PC-9 (cell line): ENCODE data around the gene DNAJB1. TPM values are rescaled to one million over a fixed set of nuclear protein-coding genes. Genes with fewer than 3 reads are reported as not detected.

Source experiments
- BruUV-seq: library from RNA; stranded (reverse); fragments of 400-500 nt; replicated peaks from 2 replicates; lab custom pipeline; 2021; lab: Mats Ljungman, UMichigan
- CTCF ChIA-PET: fragments of 300-600 bp; sonication (Branson Sonifier 250); formaldehyde crosslinking; loops from one replicate; lab custom pipeline; 2022; ENCODE audit warnings: antibody characterized with exemption; lab: Charles Lee
- POLR2A ChIA-PET: fragments of 300-600 bp; sonication (Branson Sonifier 250); formaldehyde crosslinking; loops from one replicate; lab custom pipeline; 2022; ENCODE audit warnings: antibody characterized with exemption; ENCODE audit not compliant: unreplicated experiment; lab: Charles Lee
- DNase-seq, 2 experiments: peaks; one replicate each; pipeline versions ENCODE4 v3.0.0 to v3.0.0-alpha.2; 2015 to 2022; ENCODE audit warnings: mixed read lengths in 1 of 2
- H2AFZ ChIP-seq: fragments of 200-600 bp; sonication (generic); 2 replicates; pipeline ENCODE4 v1.8.1; 2017; ENCODE audit warnings: antibody characterized with exemption
- H3F3A ChIP-seq: fragments of 200-600 bp; sonication (generic); 2 replicates; pipeline ENCODE4 v1.8.1; 2017; ENCODE audit warnings: antibody characterized with exemption, mild to moderate bottlenecking, low read depth; ENCODE audit not compliant: insufficient read depth
- H3K27ac ChIP-seq: fragments of 200-600 bp; sonication (generic); 2 replicates; pipeline ENCODE4 v1.6.1; 2016; ENCODE audit warnings: mixed run types
- H3K27me3 ChIP-seq: fragments of 200-600 bp; sonication (generic); 2 replicates; pipeline ENCODE4 v1.6.1; 2016; ENCODE audit warnings: low read depth, mixed run types; ENCODE audit not compliant: insufficient read depth
- H3K36me3 ChIP-seq: fragments of 200-600 bp; sonication (generic); 2 replicates; pipeline ENCODE4 v1.6.1; 2016; ENCODE audit warnings: low read depth, mixed run types
- H3K4me1 ChIP-seq: fragments of 200-600 bp; sonication (generic); replicated peaks from 2 replicates; pipeline ENCODE4 v1.6.1; 2016; ENCODE audit warnings: mixed run types; ENCODE audit not compliant: insufficient read depth
- H3K4me2 ChIP-seq: fragments of 200-600 bp; sonication (generic); 2 replicates; pipeline ENCODE4 v1.6.1; 2017; ENCODE audit warnings: mixed run types
- H3K4me3 ChIP-seq: fragments of 200-600 bp; sonication (generic); 2 replicates; pipeline ENCODE4 v1.6.1; 2016; ENCODE audit warnings: mixed run types
- H3K79me2 ChIP-seq: fragments of 200-600 bp; sonication (generic); 2 replicates; pipeline ENCODE4 v1.6.1; 2017; ENCODE audit warnings: low read depth, mixed run types
- H3K9me2 ChIP-seq: fragments of 200-600 bp; sonication (generic); 2 replicates; pipeline ENCODE4 v1.8.1; 2017; ENCODE audit warnings: mild to moderate bottlenecking; ENCODE audit not compliant: insufficient read depth
- H3K9me3 ChIP-seq: fragments of 200-600 bp; sonication (generic); 2 replicates; pipeline ENCODE4 v1.8.1; 2016; ENCODE audit warnings: low read depth; ENCODE audit not compliant: insufficient read depth
- H4K20me1 ChIP-seq: fragments of 200-600 bp; sonication (generic); 2 replicates; pipeline ENCODE4 v1.8.1; 2017; ENCODE audit not compliant: insufficient read depth
- CTCF ChIP-seq: fragments of 200-600 bp; sonication (generic); conservative IDR thresholded peaks from 2 replicates; pipeline ENCODE4 v1.6.1; 2017; ENCODE audit warnings: mixed run types, antibody characterized with exemption, mild to moderate bottlenecking, moderate library complexity
- EZH2 ChIP-seq: fragments of 200-600 bp; sonication (generic); IDR thresholded peaks from 2 replicates; pipeline ENCODE4 v1.8.0; 2017; ENCODE audit warnings: antibody characterized with exemption, low read depth
- intact Hi-C: fragments of 100-400 bp; cut with micrococcal nuclease; formaldehyde crosslinking; loops from one replicate; pipeline ENCODE4 v1.10.0; 2022; ENCODE audit not compliant: unreplicated experiment
- total RNA-seq: library from RNA; stranded (reverse); gene quantifications from 2 replicates; pipeline ENCODE4 v1.2.3, GENCODE V29; 2021

The DNAJB1 gene
- total RNA-seq, 1 experiment from 2014 or later = 159 TPM

DNA sequence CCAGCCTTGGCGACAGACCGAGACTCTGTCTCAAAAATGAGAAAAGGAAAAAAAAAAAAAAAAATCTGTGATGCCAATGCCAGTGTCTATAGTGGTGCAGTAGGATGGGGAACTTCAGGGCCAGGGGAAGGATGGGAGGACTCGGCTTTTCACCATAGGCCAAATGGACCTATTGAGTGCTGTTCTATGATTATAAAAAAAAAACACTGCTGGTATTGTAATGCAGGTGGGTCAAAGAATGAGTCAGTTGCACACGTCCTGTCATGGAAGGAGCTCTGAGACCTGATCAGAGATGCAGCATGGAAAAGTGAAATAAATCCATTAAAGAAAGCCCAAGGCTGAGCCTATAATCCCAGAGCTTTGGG, 7.0 kb downstream of the DNAJB1 start:
- peaks cover 25% of the 10 kb centered on the region for H3K36me3 ChIP-seq
- no peak for DNase-seq
- H3K27ac ChIP-seq = peak overlapping the region; percentile 99
- peak overlapping the region; percentile 66 for H3K4me2 ChIP-seq
- peak overlapping the region; percentile 30; the same call in 1 of the 2 replicates for H3K4me3 ChIP-seq
- peaks cover 21% of the 10 kb centered on the region for H4K20me1 ChIP-seq
- TF ChIP-seq EZH2 = no peak
- no peak for TF ChIP-seq CTCF
- BruUV-seq = no TSS peak
- H3K79me2 ChIP-seq = peaks cover 42% of the 10 kb centered on the region
- H3K9me2 ChIP-seq = no peaks in the 10 kb centered on the region
- peaks cover 98% of the 10 kb centered on the region for H3F3A ChIP-seq
- ChIA-PET CTCF (interaction anchor here (0.6 kb wide), 1 partner anchor 25 kb away, joined by 4 read pairs; no protein-coding TSS in a partner anchor), POLR2A (interaction anchor here (0.6 kb wide), 1 partner anchor 427 kb away, joined by 6 read pairs; no protein-coding TSS in a partner anchor)
- intact Hi-C loops = loop anchor here (10.0 kb wide), 1 partner anchor 376 kb away; the partner anchor contains the start of gene ASF1B
- H3K4me1 ChIP-seq = peaks cover 77% of the 10 kb centered on the region
- H3K27me3 ChIP-seq = no peaks in the 10 kb centered on the region
- no peaks in the 10 kb centered on the region for H3K9me3 ChIP-seq
- H2AFZ ChIP-seq = no peak overlapping the region

DNA sequence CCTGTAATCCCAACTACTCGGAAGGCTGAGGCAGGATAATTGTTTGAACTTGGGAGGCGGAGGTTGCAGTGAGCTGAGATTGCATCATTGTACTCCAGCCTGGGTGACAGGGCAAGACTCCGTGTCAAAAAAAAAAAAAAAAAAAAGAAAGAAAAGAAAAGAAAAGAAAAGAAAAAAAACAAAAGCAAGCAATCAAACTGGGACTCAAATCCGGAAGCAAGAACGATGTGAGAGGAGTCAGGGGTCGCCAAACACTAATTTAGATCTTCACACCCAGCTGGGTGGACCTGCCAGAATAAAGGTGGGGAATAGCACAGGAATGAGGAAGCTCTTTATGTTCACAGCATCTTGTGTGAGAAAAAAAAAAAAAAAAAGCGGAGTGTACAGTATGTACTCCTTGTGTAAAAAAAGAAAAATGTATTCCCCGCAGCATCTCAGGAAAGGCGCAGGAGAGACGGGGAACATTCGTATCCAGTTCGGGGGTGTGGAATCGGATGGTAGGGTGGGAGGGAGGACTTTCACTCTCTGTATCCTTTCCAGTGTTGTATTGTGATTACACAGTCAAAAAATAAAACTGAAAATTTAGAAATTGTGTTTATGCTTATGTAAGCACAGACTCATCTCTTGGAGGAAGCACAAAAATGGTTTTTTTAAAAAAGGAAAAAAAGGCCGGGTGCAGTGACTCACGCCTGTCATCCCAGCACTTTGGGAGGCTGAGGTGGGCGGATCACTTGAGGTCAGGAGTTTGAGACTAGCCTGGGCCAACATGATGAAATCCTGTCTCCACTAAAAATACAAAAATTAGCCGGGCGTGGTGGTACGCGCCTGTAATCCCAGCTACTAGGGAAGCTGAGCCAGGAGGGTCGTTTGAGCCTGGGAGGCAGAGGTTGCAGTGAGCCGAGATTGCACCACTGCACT, 7.6 kb downstream of the DNAJB1 start:
- peaks cover 36% of the 10 kb centered on the region for H3K79me2 ChIP-seq
- H3K9me3 ChIP-seq = no peaks in the 10 kb centered on the region
- peak; percentile 62 to 91 for DNase-seq
- no peak; the same call in 1 of the 2 replicates for TF ChIP-seq CTCF
- TF ChIP-seq EZH2 = no peak
- peaks cover 14% of the 10 kb centered on the region for H4K20me1 ChIP-seq
- H2AFZ ChIP-seq = no peak overlapping the region
- H3K27me3 ChIP-seq = no peaks in the 10 kb centered on the region
- H3K27ac ChIP-seq = peak overlapping the region; percentile 99
- peaks cover 95% of the 10 kb centered on the region for H3F3A ChIP-seq
- no peaks in the 10 kb centered on the region for H3K9me2 ChIP-seq
- intact Hi-C loops = loop anchor here (10.0 kb wide), 1 partner anchor 376 kb away; the partner anchor contains the start of gene ASF1B
- peak overlapping the region; percentile 30; the same call in 1 of the 2 replicates for H3K4me3 ChIP-seq
- no TSS peak for BruUV-seq
- ChIA-PET CTCF (interaction anchor here (0.6 to 1.0 kb wide), 11 partner anchors 15 to 1316 kb away, joined by 3 to 13 read pairs (median 4); partner anchors contain the start of genes GIPC1 and NDUFB7), POLR2A (interaction anchor here (0.6 to 1.2 kb wide), 5 partner anchors 13 to 870 kb away, joined by 5 to 39 read pairs (median 7); partner anchors contain the start of gene GIPC1)
- H3K36me3 ChIP-seq = peaks cover 18% of the 10 kb centered on the region
- peaks cover 75% of the 10 kb centered on the region for H3K4me1 ChIP-seq
- peak overlapping the region; percentile 66 for H3K4me2 ChIP-seq
